Stomach (tissue), 19 donors: Measurements from ENCODE around the gene USP53. TPM values are rescaled to one million over a fixed set of nuclear protein-coding genes. Genes with fewer than 3 reads are reported as not detected.
"Not testable (repeated sequence)": the region's sequence is repeated elsewhere in the genome, so short reads cannot be mapped to it uniquely, and the experiment has no call there.

Experiments
- DNase-seq, 2 donors: peaks; one replicate each; pipeline versions ENCODE4 v3.0.0 to v3.0.0-alpha.2; 2013 to 2019
- H3K27ac ChIP-seq, 5 donors: fragments of 200-600 bp in 4 of 5; sonication (generic) in 4 of 5; one replicate each; pipeline ENCODE4 v1.5.1; 2013 to 2019; ENCODE audit warnings: mild to moderate bottlenecking in 1 of 5, moderate library complexity in 1 of 5
- H3K27me3 ChIP-seq, 3 donors: fragments of 200-600 bp; sonication (generic); one replicate each; pipeline ENCODE4 v1.5.1; 2017 to 2019; ENCODE audit warnings: mixed run types in 1 of 3
- H3K36me3 ChIP-seq, 4 donors: fragments of 200-600 bp; sonication (generic); 1 replicate in 3 of 4; 2 replicates in 1 of 4; pipeline ENCODE4 v1.5.1; 2016 to 2019
- H3K4me1 ChIP-seq, 4 donors: fragments of 200-600 bp; sonication (generic); one replicate each; pipeline ENCODE4 v1.5.1; 2016 to 2019
- H3K4me3 ChIP-seq, 4 donors: fragments of 200-600 bp; sonication (generic) in 3 of 4; one replicate each; pipeline ENCODE4 v1.5.1; 2016 to 2019; ENCODE audit warnings: mild to moderate bottlenecking in 1 of 4
- H3K9me3 ChIP-seq, 4 donors: fragments of 200-600 bp; sonication (generic); one replicate each; pipeline ENCODE4 v1.5.1; 2016 to 2019
- EP300 ChIP-seq: sonication (generic); formaldehyde crosslinking; IDR thresholded peaks from one replicate; pipeline ENCODE4 v1.6.1; 2017; ENCODE audit warnings: antibody characterized with exemption
- POLR2A ChIP-seq, 4 donors: fragments of 450-650 bp; IDR thresholded peaks; one replicate each; pipeline ENCODE4 v1.6.1; 2016; ENCODE audit warnings: antibody characterized with exemption in 4 of 4, control low read depth in 2 of 4, mild to moderate bottlenecking in 1 of 4, moderate library complexity in 1 of 4
- POLR2AphosphoS5 ChIP-seq, 3 donors: sonication (generic); formaldehyde crosslinking; IDR thresholded peaks; one replicate each; pipeline ENCODE4 v1.6.1; 2016; ENCODE audit warnings: antibody characterized with exemption in 3 of 3
- WGBS, 5 donors: extraction: QIAGEN DNeasy Blood & Tissue Kit in 3 of 5; methylation state at CpG; one replicate each; pipeline versions ENCODE4 v1.1.5 to v1.1.7; 2013 to 2018; 5-methylcytosine and 5-hydroxymethylcytosine counted together
- intact Hi-C: fragments of 100-400 bp; cut with DNase I; formaldehyde crosslinking; loops from one replicate; pipeline ENCODE4 v1.15.1; 2023; ENCODE audit warnings: low total_unique reads
- long read RNA-seq, 10 donors: transcript quantifications; one replicate each; lab custom pipeline, GENCODE V29; 2026
- polyA plus RNA-seq, 3 donors: library from polyadenylated mRNA; stranded (reverse); fragments of 200-250 nt; gene quantifications; one replicate each; pipeline ENCODE4 v1.2.3, GENCODE V29; 2013
- total RNA-seq, 5 donors: library from RNA; depleted of rRNA; stranded (reverse); fragments of >200 nt; gene quantifications; one replicate each; pipeline versions ENCODE4 v1.1.0 to v1.2.3, GENCODE V29; 2014 to 2016
- TF ChIP-seq, protein P1 (sequence below), 7 experiments: fragments of 450-650 bp in 4 of 7; fragments of 200-600 bp in 3 of 7; sonication (generic) in 3 of 7; IDR thresholded peaks; one replicate each; pipeline ENCODE4 v1.5.1; 2016 to 2019; ENCODE audit warnings: antibody characterized with exemption in 7 of 7, control low read depth in 2 of 7, mild to moderate bottlenecking in 1 of 7
- donor health status: healthy with polysubstance abuse.
- donor health status: Bipolar disorder and iron deficiency.
- donor health status: healthy.

USP53 gene
- total RNA-seq (100 to 1,000 TPM in 1 of 5 donors, 10 to 100 TPM in 4; 53.7 to 116 (median 55.9) TPM), polyA plus RNA-seq (10 to 100 TPM; 15.8 to 24.5 (median 24.0) TPM)
- long read RNA-seq, donor 1: 0 reads
- long read RNA-seq, donor 2: 0 reads
- long read RNA-seq, donor 3, partial matches to known transcripts: 0 of 1 reads
- long read RNA-seq, donor 3, other reads (novel, unspliced or antisense): 0 of 1 reads
- long read RNA-seq, donor 4: 0 reads
- long read RNA-seq, donor 5: 0 reads
- long read RNA-seq, donor 6, full-length matches to known transcripts: 3 of 3 reads
- long read RNA-seq, donor 6, partial matches to known transcripts: 0 of 3 reads
- long read RNA-seq, donor 6, other reads (novel, unspliced or antisense): 0 of 3 reads
- long read RNA-seq, donor 7: 0 reads
- long read RNA-seq, donor 8, full-length matches to known transcripts: 2 of 246 reads
- long read RNA-seq, donor 8, partial matches to known transcripts: 244 of 246 reads
- long read RNA-seq, donor 8, other reads (novel, unspliced or antisense): 0 of 246 reads
- long read RNA-seq, donor 9, partial matches to known transcripts: 7 of 7 reads
- long read RNA-seq, donor 9, other reads (novel, unspliced or antisense): 0 of 7 reads
- long read RNA-seq, donor 10: 0 reads

DNA sequence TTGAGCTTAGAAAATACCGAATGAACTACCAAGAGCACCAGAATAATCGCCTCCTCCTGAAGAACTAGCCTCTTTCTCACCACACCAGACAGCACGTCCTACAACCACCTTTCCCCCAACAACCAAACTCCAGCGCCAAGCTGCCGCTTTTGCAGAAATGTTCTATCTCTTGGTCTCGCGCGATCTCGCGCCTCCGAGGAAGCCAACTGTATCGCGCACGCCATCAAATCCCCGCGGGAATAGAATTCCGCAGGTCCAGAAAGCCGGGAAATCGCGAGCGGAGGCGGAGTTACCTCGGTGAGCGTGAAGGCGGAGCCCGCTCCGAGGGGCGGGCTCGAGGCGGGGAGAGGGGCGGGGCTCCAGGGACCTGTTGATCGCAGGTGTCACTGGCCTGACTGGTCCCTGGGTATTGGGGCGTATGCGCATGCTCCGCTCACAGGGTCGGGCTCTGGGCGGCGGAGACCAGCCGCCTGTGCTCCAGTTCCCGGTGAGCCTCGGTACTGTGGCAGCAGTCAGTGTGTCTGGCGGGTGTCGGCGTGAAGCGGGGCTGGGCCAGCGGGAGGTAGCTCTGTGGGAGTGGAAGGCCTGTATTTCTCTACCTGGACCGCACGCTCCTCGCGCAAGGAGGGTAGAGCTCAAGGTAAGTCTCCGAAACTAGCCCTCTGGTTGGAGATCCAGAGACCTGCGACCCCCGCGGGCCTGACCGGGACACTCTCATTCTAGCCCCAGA, at the start of gene USP53:
TSS of gene USP53 (plus strand) at position 480 of the 730 bp plus-strand sequence. CDS start 27,047 bp downstream, outside the sequence.
- Histone ChIP-seq H3K4me1 (peaks cover 3 to 52% (median 21%) of the 10 kb centered on the region in 4 donors), H3K27ac (peak within 1 kb of the TSS; percentile 96 to 98 (median 97)), H3K36me3 (peaks cover 0 to 5% (median 3%) of the 10 kb centered on the region in 4 donors), H3K27me3 (no peaks in the 10 kb centered on the region), H3K4me3 (peak within 1 kb of the TSS; percentile 61 to 88 (median 74)), H3K9me3 (no peaks in the 10 kb centered on the region)
- TF ChIP-seq, protein P1, sequence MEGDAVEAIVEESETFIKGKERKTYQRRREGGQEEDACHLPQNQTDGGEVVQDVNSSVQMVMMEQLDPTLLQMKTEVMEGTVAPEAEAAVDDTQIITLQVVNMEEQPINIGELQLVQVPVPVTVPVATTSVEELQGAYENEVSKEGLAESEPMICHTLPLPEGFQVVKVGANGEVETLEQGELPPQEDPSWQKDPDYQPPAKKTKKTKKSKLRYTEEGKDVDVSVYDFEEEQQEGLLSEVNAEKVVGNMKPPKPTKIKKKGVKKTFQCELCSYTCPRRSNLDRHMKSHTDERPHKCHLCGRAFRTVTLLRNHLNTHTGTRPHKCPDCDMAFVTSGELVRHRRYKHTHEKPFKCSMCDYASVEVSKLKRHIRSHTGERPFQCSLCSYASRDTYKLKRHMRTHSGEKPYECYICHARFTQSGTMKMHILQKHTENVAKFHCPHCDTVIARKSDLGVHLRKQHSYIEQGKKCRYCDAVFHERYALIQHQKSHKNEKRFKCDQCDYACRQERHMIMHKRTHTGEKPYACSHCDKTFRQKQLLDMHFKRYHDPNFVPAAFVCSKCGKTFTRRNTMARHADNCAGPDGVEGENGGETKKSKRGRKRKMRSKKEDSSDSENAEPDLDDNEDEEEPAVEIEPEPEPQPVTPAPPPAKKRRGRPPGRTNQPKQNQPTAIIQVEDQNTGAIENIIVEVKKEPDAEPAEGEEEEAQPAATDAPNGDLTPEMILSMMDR (IDR thresholded peaks at IDR 0.05): peak in 2 of 7 experiments; percentile 11 to 23
- peak in 2 of 4 donors; percentile 93 to 94 for TF ChIP-seq POLR2A (IDR thresholded peaks at IDR 0.05)
- TF ChIP-seq POLR2AphosphoS5 (IDR thresholded peaks at IDR 0.05): peak; percentile 87 to 98 (median 97)
- TF ChIP-seq EP300: no peak
- DNase-seq: peak; percentile 99
- WGBS, 5 donors: 0% methylated on average over 46 to 55 of the region's 55 CpGs
- intact Hi-C loops: no loop called here

DNA sequence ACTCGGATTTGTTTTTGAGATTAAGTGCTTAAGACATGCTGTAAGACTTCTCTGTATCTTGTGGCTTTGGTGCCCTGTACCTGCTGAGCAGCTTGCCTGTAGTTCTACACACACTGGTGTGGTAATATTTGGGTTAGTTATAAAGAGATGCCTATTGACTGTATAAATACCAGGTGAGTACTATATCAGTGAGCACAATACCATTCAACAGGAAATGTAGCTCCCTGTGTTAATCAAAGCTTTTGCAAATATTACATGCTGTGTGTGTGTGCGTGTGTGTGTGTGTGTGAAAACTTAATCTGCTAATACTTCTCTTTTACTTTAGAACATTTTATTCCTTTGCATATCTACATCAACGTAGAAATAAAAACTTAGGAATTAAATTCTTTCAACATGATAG, 46.7 kb upstream of the USP53 start:
- intact Hi-C loops: no loop called here
- Histone ChIP-seq H3K27me3 (no peaks in the 10 kb centered on the region), H3K27ac (no peak overlapping the region), H3K36me3 (no peaks in the 10 kb centered on the region), H3K4me1 (peaks cover 0 to 8% (median 2%) of the 10 kb centered on the region in 4 donors), H3K9me3 (no peaks in the 10 kb centered on the region), H3K4me3 (no peak overlapping the region)
- DNase-seq: peak; percentile 26 to 64
- 36 to 59% (median 48%) methylated on average over 3 of the region's 3 CpGs for WGBS, 5 donors
- TF ChIP-seq POLR2AphosphoS5 (IDR thresholded peaks at IDR 0.05) (peak in 2 of 3 donors; percentile 17 to 67), EP300 (no peak)

DNA sequence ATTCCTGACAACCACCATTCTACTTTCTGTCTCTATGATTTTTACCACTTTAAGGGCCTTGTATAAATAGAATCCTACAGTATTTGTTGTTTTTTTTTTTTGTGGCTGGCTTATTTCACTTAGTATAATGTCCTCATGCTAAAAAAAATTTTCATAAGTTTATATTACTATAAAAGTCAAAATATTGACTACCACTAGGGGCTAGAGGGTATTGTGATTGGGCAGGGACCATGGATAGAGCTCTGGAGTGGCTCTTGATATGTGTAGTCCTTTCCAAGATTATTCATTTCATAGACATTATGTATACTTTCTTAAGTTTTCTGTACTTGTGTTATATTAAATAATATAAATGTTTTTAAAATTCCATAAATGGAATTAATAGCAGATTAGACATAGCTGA, 42.3 kb upstream of the USP53 start:
- no peak overlapping the region for H3K27ac ChIP-seq
- H3K4me1 ChIP-seq: peaks cover 0 to 2% (median 0%) of the 10 kb centered on the region in 4 donors
- no peaks in the 10 kb centered on the region for H3K27me3 ChIP-seq
- H3K36me3 ChIP-seq: no peaks in the 10 kb centered on the region
- no peak for DNase-seq
- H3K9me3 ChIP-seq: no peaks in the 10 kb centered on the region
- no peak overlapping the region for H3K4me3 ChIP-seq
- intact Hi-C loops: no loop called here
- TF ChIP-seq POLR2A (IDR thresholded peaks at IDR 0.05): no peak
- TF ChIP-seq, protein P1 (IDR thresholded peaks at IDR 0.05): no peak
- no peak for TF ChIP-seq POLR2AphosphoS5 (IDR thresholded peaks at IDR 0.05)
- TF ChIP-seq EP300: no peak

DNA sequence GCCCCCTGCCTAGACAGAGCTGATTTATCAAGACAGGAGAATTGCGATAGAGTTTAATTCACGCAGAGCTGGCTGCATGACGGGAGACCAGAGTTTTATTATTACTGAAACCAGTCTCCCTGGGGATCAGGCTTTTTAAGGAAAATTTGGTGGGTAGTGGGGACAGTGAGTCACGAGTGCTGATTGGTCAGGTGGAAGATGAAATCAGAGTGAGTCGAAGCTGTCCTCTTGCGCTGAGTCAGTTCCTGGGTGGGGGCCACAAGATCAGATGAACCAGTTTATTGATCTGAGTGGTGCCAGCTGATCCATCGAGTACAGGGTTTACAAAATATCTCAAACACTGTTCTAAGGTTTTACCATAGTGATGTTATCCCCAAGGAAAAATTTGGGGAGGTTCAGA, 40.3 kb upstream of the USP53 start:
- no peak overlapping the region for H3K27ac ChIP-seq
- H3K4me3 ChIP-seq: no peak overlapping the region
- no peaks in the 10 kb centered on the region for H3K36me3 ChIP-seq
- no peaks in the 10 kb centered on the region for H3K27me3 ChIP-seq
- intact Hi-C loops: no loop called here
- WGBS, 5 donors: 87 to 91% (median 89%) methylated on average over 7 of the region's 7 CpGs
- TF ChIP-seq, protein P1 (IDR thresholded peaks at IDR 0.05): no peak
- TF ChIP-seq POLR2A (IDR thresholded peaks at IDR 0.05) (no peak), POLR2AphosphoS5 (IDR thresholded peaks at IDR 0.05) (no peak), EP300 (no peak)
- H3K9me3 ChIP-seq: no peaks in the 10 kb centered on the region
- H3K4me1 ChIP-seq: no peaks in the 10 kb centered on the region
- DNase-seq: no peak

DNA sequence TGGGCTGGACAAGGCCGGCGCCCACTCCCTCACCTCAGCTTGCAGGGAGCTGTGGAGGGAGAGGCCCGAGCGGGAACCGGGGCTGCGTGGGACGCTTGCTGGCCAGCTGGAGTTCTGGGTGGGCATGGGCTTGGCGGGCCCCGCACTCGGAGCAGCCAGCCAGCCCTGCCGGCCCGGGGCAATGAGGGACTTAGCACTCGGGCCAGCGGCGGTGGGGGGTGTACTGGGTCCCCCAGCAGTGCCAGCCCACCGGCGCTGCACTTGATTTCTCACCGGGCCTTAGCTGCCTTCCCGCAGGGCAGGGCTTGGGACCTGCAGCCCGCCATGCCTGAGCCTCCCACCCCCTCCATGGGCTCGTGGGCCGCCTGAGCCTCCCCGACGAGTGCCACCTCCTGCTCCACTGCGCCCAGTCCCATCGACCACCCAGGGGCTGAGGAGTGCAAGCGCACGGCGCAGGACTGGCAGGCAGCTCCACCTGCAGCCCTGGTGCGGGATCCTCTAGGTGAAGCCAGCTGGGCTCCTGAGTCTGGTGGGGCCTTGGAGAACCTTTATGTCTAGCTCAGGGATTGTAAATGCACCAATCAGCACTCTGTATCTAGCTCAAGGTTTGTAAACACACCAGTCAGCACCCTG, 38.7 kb upstream of the USP53 start:
- H3K4me3 ChIP-seq, DNase-seq, intact Hi-C loops, H3K27me3 ChIP-seq, H3K4me1 ChIP-seq, H3K9me3 ChIP-seq, H3K36me3 ChIP-seq, H3K27ac ChIP-seq: not testable (repeated sequence)
- 91 to 97% (median 95%) methylated on average over 14 to 30 of the region's 30 CpGs for WGBS, 5 donors
